ENCODE measurements around the gene TAF7L.

Gene TAF7L

DNA sequence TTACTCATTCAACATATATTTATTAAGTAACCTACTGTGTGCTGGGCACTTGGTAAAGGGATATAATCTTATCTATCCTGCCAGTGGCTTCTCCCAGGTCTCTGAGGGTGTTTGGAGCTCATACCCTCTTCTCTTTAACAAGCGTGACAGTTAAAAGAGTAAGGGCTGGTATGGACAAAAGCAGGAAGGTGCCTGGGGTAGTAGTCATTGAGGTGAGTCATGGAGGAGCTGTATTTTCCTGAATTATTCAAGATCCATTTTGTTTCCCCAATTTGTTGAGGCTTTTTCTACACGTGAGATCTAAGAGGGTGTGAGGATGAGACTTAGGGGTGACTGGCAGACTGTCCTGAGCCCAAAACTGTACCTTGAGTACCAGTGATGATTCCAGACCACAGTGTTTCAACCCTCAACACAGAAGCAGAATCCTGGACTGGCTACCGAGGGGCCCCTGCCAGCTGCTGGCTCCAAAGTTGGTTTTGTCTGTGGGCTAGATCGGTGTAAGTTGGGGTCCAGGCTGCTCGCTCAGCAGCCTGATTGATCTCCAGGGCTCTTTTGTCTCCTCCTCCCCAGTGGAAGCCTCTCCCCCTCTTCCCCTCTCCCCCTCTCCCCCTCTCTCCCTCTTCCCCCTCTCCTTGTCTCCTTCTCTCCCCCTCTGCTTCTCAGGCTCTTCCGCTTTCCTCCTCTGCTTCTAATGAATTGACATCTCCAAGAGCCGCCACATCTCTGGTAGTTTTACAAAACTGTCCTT, 71.8 kb downstream of the TAF7L start, which contains the start of gene DRP2:
TSS of gene DRP2 (plus strand) at position 671 of the 748 bp plus-strand sequence. CDS start 11,862 bp downstream, outside the sequence.
- no peaks in the 10 kb centered on the region for H3K36me3 ChIP-seq (ENCODE audit: insufficient read depth, low read length)
- H3K9me3 ChIP-seq (ENCODE audit: low read depth, low read length), result no peaks in the 10 kb centered on the region
- no peak for DNase-seq (ENCODE audit: low read depth, low spot score)
- TF ChIP-seq POLR2AphosphoS5 (IDR thresholded peaks at IDR 0.05; ENCODE audit: borderline replicate concordance, low read depth, low read length) (no peak), FOXP2 (optimal IDR thresholded peaks at IDR 0.05; ENCODE audit: control extremely low read depth, extremely low read length, insufficient read depth) (no peak), EZH2 (IDR thresholded peaks at IDR 0.05) (no peak)
- H3K27ac ChIP-seq, result no peak within 1 kb of the TSS
- no peak within 1 kb of the TSS for H3K4me3 ChIP-seq
- H3K9ac ChIP-seq (ENCODE audit: insufficient read length), result no peak within 1 kb of the TSS

Data from SK-N-MC (cell line).